ENCODE data around the gene CPLX1.

Gene CPLX1

GRCh38 chr4:804804-805203 is 21.1 kb downstream of the CPLX1 start:
- no peak for TF ChIP-seq CTCF (IDR thresholded peaks at IDR 0.05; ENCODE audit: low read depth, low read length, missing control alignments)
- in situ Hi-C loops (cut with HindIII; ENCODE audit: low sequenced_read_pairs), result no loop called here
- H3K4me3 ChIP-seq (ENCODE audit: low read depth, low read length), result no peak overlapping the region
- no peak for DNase-seq (ENCODE audit: low read depth)

GRCh38 chr4:803884-804283 is 22.0 kb downstream of the CPLX1 start:
- no peak for TF ChIP-seq CTCF (IDR thresholded peaks at IDR 0.05; ENCODE audit: low read depth, low read length, missing control alignments)
- in situ Hi-C loops (cut with HindIII; ENCODE audit: low sequenced_read_pairs), result no loop called here
- DNase-seq (ENCODE audit: low read depth), result no peak
- H3K4me3 ChIP-seq (ENCODE audit: low read depth, low read length), result no peak overlapping the region

GRCh38 chr4:801436-802124 is 24.3 kb downstream of the CPLX1 start:
- no peak for TF ChIP-seq CTCF (IDR thresholded peaks at IDR 0.05; ENCODE audit: low read depth, low read length, missing control alignments)
- no peak for DNase-seq (ENCODE audit: low read depth)
- H3K4me3 ChIP-seq (ENCODE audit: low read depth, low read length), result no peak overlapping the region
- in situ Hi-C loops (cut with HindIII; ENCODE audit: low sequenced_read_pairs), result no loop called here

- no peak overlapping the region for H3K4me3 ChIP-seq (ENCODE audit: low read depth, low read length)
- in situ Hi-C loops (cut with HindIII; ENCODE audit: low sequenced_read_pairs), result loop anchor here (5.0 kb wide), 1 partner anchor 50 kb away; no protein-coding TSS in a partner anchor
- no peak for DNase-seq (ENCODE audit: low read depth)
- TF ChIP-seq CTCF (IDR thresholded peaks at IDR 0.05; ENCODE audit: low read depth, low read length, missing control alignments), result no peak
Observed at GRCh38 chr4:797066-797465, 28.9 kb downstream of the CPLX1 start.

GRCh38 chr4:796206-796605 is 29.7 kb downstream of the CPLX1 start:
- no peak for DNase-seq (ENCODE audit: low read depth)
- TF ChIP-seq CTCF (IDR thresholded peaks at IDR 0.05; ENCODE audit: low read depth, low read length, missing control alignments), result no peak
- no peak overlapping the region for H3K4me3 ChIP-seq (ENCODE audit: low read depth, low read length)
- in situ Hi-C loops (cut with HindIII; ENCODE audit: low sequenced_read_pairs), result loop anchor here (5.0 kb wide), 1 partner anchor 51 kb away; no protein-coding TSS in a partner anchor

GRCh38 chr4:795726-796119 is 30.2 kb downstream of the CPLX1 start:
- TF ChIP-seq CTCF (IDR thresholded peaks at IDR 0.05; ENCODE audit: low read depth, low read length, missing control alignments), result no peak
- no peak overlapping the region for H3K4me3 ChIP-seq (ENCODE audit: low read depth, low read length)
- in situ Hi-C loops (cut with HindIII; ENCODE audit: low sequenced_read_pairs), result loop anchor here (5.0 kb wide), 1 partner anchor 52 kb away; no protein-coding TSS in a partner anchor
- DNase-seq (ENCODE audit: low read depth), result no peak
